Sigmoid colon (tissue), 4 donors: Measurements from ENCODE around the gene CISD3.

Source experiments
- CTCF ChIP-seq, 4 experiments: fragments of 450-650 bp in 3 of 4; fragments of 200-600 bp in 1 of 4; IDR thresholded peaks; one replicate each; pipeline ENCODE4 v1.5.1; 2016 to 2019; ENCODE audit warnings: antibody characterized with exemption in 4 of 4, mild to moderate bottlenecking in 3 of 4, moderate library complexity in 2 of 4
- POLR2A ChIP-seq, 2 donors: fragments of 450-650 bp; IDR thresholded peaks; one replicate each; pipeline ENCODE4 v1.6.1; 2016; ENCODE audit warnings: antibody characterized with exemption in 2 of 2, mild to moderate bottlenecking in 2 of 2, moderate library complexity in 2 of 2
- POLR2AphosphoS5 ChIP-seq, 4 donors: sonication (generic); formaldehyde crosslinking; IDR thresholded peaks; one replicate each; pipeline ENCODE4 v1.6.1; 2017; ENCODE audit warnings: antibody characterized with exemption in 4 of 4

- TF ChIP-seq POLR2A (IDR thresholded peaks at IDR 0.05) (no peak), CTCF (IDR thresholded peaks at IDR 0.05) (no peak), POLR2AphosphoS5 (IDR thresholded peaks at IDR 0.05) (no peak)
Measured at GRCh38 chr17:38733982-38734973, 4.1 kb downstream of the CISD3 start.
